ENCODE results near the gene RNF17.

The RNF17 gene

GRCh38 chr13:24921881-24922280 is 157.9 kb downstream of the RNF17 start:
- Histone ChIP-seq H3K4me1 (ENCODE audit: control insufficient read depth, insufficient read depth, low read length) (0 out of 2 replicates have a peak, but pooled peaks cover 3% of the 10 kb centered on the region), H3K27ac (ENCODE audit: extremely low read depth, low read depth, low read length) (peak overlapping the region; percentile 61; the same call in 1 of the 2 replicates), H3K36me3 (ENCODE audit: control insufficient read depth in 2 of 2, insufficient read depth in 1 of 2, low read length in 2 of 2) (no peaks in the 10 kb centered on the region), H3K4me3 (ENCODE audit: low read depth, low read length) (peak overlapping the region; percentile 82), H3K9me3 (ENCODE audit: control insufficient read depth, insufficient read depth, low read depth, low read length) (no peaks in the 10 kb centered on the region)
- TF ChIP-seq ZNF146 (tag by site-specific recombination; IDR thresholded peaks at IDR 0.05) (no peak), SETDB1 (IDR thresholded peaks at IDR 0.05; ENCODE audit: insufficient read length, low read length) (no peak), ZBTB26 (tag by site-specific recombination; optimal IDR thresholded peaks at IDR 0.05) (no peak), WT1 (tag by site-specific recombination; IDR thresholded peaks at IDR 0.05) (no peak), BCL11B (tag by site-specific recombination; IDR thresholded peaks at IDR 0.05; ENCODE audit: low read depth) (no peak)
- ChIA-PET CTCF (no interaction called here), POLR2A (no interaction called here)

- CTCF ChIA-PET, result interaction anchor here (0.6 kb wide), 1 partner anchor 346 kb away, joined by 3 read pairs; no protein-coding TSS in a partner anchor
- Histone ChIP-seq H3K36me3 (ENCODE audit: control insufficient read depth in 2 of 2, insufficient read depth in 1 of 2, low read length in 2 of 2) (no peaks in the 10 kb centered on the region), H3K9me3 (ENCODE audit: control insufficient read depth, insufficient read depth, low read depth, low read length) (no peaks in the 10 kb centered on the region), H3K4me1 (ENCODE audit: control insufficient read depth, insufficient read depth, low read length) (0 out of 2 replicates have a peak, but pooled peaks cover 3% of the 10 kb centered on the region), H3K27ac (ENCODE audit: extremely low read depth, low read depth, low read length) (peak overlapping the region; percentile 61; the same call in 1 of the 2 replicates), H3K4me3 (ENCODE audit: low read depth, low read length) (peak overlapping the region; percentile 82)
- TF ChIP-seq ZSCAN16 (tag by site-specific recombination; IDR thresholded peaks at IDR 0.05) (no peak), ZNF600 (tag by site-specific recombination; IDR thresholded peaks at IDR 0.05) (0 out of 2 replicates have a peak, but pooled peaks have one; percentile 36)
- POLR2A ChIA-PET, result no interaction called here
These were observed 158.4 kb downstream of the RNF17 start for GRCh38 chr13:24922387-24922744.

DNA sequence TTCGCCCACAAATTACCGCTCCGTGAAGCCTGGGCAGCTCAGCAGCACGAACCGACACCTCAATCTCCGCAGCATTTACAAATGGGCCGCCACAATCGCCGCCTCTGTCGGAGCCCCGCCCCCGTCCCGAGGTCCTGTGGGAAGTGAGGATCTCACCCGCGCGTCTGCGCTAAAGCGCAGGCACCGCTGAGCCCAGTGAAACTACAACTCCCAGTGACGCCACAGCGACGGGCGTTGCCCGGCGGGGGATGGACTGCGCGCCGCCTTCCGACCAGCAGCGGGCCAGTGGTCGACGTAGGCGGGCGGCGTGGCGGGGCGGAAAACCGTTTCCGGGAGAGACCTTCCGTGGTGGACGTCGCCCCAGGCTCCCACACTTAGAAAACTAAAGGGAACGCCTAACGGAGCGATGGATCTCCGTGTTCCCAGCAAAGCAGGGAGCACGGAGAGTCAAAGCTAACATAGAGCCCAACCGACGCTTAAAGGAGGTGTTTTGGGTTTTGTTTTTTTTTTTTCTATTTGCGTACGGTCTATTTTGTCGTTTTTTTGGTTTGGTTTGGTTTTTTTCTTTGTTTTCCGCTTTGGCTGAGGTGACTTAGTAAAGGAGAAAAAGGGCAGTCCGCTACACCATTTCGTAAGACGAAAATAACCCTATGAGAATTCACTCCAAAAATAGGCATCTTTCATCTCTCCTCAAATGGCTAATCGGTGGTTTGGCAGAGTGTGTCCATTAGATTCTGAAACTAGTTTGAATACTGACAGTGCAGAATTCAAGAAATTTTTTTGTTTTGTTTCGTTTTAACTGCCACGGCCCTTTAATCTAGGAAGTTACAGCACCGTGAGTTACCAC is 159.0 kb downstream of the RNF17 start:
- no peaks in the 10 kb centered on the region for H3K9me3 ChIP-seq (ENCODE audit: control insufficient read depth, insufficient read depth, low read depth, low read length)
- no peaks in the 10 kb centered on the region for H3K36me3 ChIP-seq (ENCODE audit: control insufficient read depth in 2 of 2, insufficient read depth in 1 of 2, low read length in 2 of 2)
- ChIA-PET CTCF (interaction anchor here (0.6 kb wide), 1 partner anchor 347 kb away, joined by 3 read pairs; no protein-coding TSS in a partner anchor), POLR2A (no interaction called here)
- 0 out of 2 replicates have a peak, but pooled peaks cover 3% of the 10 kb centered on the region for H3K4me1 ChIP-seq (ENCODE audit: control insufficient read depth, insufficient read depth, low read length)
- peak overlapping the region; percentile 61 for H3K27ac ChIP-seq (ENCODE audit: extremely low read depth, low read depth, low read length)
- peak overlapping the region; percentile 82 for H3K4me3 ChIP-seq (ENCODE audit: low read depth, low read length)
- TF ChIP-seq, protein P1, sequence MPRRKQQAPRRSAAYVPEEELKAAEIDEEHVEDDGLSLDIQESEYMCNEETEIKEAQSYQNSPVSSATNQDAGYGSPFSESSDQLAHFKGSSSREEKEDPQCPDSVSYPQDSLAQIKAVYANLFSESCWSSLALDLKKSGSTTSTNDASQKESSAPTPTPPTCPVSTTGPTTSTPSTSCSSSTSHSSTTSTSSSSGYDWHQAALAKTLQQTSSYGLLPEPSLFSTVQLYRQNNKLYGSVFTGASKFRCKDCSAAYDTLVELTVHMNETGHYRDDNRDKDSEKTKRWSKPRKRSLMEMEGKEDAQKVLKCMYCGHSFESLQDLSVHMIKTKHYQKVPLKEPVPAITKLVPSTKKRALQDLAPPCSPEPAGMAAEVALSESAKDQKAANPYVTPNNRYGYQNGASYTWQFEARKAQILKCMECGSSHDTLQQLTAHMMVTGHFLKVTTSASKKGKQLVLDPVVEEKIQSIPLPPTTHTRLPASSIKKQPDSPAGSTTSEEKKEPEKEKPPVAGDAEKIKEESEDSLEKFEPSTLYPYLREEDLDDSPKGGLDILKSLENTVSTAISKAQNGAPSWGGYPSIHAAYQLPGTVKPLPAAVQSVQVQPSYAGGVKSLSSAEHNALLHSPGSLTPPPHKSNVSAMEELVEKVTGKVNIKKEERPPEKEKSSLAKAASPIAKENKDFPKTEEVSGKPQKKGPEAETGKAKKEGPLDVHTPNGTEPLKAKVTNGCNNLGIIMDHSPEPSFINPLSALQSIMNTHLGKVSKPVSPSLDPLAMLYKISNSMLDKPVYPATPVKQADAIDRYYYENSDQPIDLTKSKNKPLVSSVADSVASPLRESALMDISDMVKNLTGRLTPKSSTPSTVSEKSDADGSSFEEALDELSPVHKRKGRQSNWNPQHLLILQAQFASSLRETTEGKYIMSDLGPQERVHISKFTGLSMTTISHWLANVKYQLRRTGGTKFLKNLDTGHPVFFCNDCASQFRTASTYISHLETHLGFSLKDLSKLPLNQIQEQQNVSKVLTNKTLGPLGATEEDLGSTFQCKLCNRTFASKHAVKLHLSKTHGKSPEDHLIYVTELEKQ (tag by site-specific recombination; IDR thresholded peaks at IDR 0.05; ENCODE audit: borderline replicate concordance), result no peak
- TF ChIP-seq ZNF791 (tag by site-specific recombination; IDR thresholded peaks at IDR 0.05) (no peak), GLIS2 (tag by site-specific recombination; IDR thresholded peaks at IDR 0.05) (peak; percentile 64), ZNF426 (tag by site-specific recombination; IDR thresholded peaks at IDR 0.05) (no peak), ZNF248 (tag by site-specific recombination; IDR thresholded peaks at IDR 0.05) (no peak), ZNF837 (tag by site-specific recombination; IDR thresholded peaks at IDR 0.05) (no peak), TRIM28 (IDR thresholded peaks at IDR 0.05; ENCODE audit: borderline replicate concordance, low read length) (no peak), ZNF211 (tag by site-specific recombination; IDR thresholded peaks at IDR 0.05; ENCODE audit: low read depth) (no peak), GLI2 (tag by site-specific recombination; IDR thresholded peaks at IDR 0.05; ENCODE audit: borderline replicate concordance, low read depth) (no peak), ZNF138 (tag by site-specific recombination; IDR thresholded peaks at IDR 0.05; ENCODE audit: borderline replicate concordance) (no peak), ZSCAN30 (tag by site-specific recombination; IDR thresholded peaks at IDR 0.05) (no peak), ZEB2 (tag by site-specific recombination; IDR thresholded peaks at IDR 0.05) (peak; percentile 85), ZNF514 (tag by site-specific recombination; IDR thresholded peaks at IDR 0.05) (no peak), HOXC10 (CRISPR knock-in tag; IDR thresholded peaks at IDR 0.05) (no peak), RBAK (tag by site-specific recombination; IDR thresholded peaks at IDR 0.05) (no peak), TCF7L2 (IDR thresholded peaks at IDR 0.05; ENCODE audit: borderline replicate concordance, low read depth, low read length) (no peak), SCRT2 (tag by site-specific recombination; IDR thresholded peaks at IDR 0.05) (no peak)
- TF ChIP-seq, protein P2, sequence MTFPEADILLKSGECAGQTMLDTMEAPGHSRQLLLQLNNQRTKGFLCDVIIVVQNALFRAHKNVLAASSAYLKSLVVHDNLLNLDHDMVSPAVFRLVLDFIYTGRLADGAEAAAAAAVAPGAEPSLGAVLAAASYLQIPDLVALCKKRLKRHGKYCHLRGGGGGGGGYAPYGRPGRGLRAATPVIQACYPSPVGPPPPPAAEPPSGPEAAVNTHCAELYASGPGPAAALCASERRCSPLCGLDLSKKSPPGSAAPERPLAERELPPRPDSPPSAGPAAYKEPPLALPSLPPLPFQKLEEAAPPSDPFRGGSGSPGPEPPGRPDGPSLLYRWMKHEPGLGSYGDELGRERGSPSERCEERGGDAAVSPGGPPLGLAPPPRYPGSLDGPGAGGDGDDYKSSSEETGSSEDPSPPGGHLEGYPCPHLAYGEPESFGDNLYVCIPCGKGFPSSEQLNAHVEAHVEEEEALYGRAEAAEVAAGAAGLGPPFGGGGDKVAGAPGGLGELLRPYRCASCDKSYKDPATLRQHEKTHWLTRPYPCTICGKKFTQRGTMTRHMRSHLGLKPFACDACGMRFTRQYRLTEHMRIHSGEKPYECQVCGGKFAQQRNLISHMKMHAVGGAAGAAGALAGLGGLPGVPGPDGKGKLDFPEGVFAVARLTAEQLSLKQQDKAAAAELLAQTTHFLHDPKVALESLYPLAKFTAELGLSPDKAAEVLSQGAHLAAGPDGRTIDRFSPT (tag by site-specific recombination; IDR thresholded peaks at IDR 0.05), result no peak
